Measurements from ENCODE around the gene TAF5L.
"Not testable (repeated sequence)": the region's sequence is repeated elsewhere in the genome, so short reads cannot be mapped to it uniquely, and the experiment has no call there.

Gene TAF5L

DNA sequence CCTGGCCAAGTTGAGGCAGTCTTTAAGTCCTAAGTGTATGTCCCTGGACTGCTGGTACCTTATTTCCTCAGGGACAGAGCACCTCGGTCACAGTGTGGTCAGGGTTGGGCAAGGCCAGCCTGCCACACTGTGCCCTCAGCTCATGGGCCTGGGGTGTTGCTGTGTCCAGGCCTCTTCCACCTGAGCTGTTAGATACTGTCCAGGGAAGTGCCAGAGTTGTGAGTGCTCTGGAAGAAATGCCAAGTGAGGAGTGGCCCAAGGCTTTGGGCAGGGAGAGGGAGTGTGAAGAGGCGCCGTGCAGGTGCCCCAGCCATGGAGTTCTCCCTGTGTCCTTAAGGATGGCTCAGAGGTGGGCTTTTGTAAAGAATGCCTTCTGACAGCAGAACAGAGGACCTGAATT, 15.4 kb upstream of the TAF5L start:
- DNase-seq = no peak

DNA sequence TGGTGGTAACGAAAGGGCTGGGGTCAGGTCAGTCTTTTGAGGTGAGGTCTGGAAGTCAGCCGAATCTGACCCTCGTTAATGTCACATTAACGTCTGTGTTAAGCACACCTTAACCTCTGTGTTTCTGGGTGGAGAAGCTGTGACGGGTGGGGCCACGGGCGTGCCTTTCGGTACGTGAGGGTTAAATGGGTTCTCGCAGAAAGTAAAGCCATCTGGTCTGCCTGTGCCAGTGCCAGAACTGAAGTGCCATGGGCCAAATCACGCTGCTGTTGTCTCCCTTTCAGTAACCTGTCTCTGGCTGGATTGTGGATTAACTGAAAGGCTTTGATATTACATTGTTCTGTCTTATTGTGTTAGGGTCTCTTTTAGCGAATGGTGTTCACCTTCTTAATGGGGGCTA, 14.5 kb upstream of the TAF5L start:
- no peak for DNase-seq

DNA sequence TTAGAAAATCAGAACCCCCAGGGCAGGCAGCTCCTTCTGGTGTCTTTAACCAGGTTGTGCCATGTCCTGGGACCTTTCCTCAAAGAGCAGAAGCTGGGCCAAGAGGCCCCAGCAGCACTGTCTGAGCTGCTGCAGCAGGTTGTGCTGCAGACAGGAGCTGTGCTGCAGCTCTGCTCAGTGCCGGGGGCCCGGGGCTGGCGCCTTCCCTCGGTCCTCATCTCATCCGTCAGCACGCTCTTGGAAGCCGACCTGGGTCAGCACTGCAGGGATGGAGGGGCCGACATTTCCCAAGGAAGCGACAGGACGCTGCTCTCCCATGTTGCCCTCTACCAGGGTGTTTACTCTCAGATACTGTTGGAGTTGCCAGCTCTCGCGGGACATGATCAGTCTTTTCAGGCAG, 11.8 kb upstream of the TAF5L start:
- DNase-seq = no peak

DNA sequence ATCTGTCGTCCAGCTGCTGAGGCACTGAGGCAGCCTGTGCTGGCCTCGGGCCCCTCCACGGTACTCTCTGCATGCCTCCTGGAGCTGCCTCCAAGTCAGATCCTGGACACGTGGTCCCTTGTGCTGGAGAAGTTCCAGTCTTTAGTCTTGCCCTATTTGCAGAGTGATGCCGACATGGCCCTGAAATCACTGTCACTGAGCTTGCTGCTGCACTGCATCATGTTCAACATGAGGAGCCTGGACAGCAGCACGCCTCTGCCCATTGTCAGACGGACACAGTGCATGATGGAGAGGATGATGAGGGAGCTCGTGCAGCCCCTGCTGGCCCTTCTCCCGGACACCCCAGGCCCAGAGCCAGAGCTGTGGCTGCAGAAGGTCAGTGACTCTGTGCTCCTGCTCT, 10.1 kb upstream of the TAF5L start:
- no peak for DNase-seq

DNA sequence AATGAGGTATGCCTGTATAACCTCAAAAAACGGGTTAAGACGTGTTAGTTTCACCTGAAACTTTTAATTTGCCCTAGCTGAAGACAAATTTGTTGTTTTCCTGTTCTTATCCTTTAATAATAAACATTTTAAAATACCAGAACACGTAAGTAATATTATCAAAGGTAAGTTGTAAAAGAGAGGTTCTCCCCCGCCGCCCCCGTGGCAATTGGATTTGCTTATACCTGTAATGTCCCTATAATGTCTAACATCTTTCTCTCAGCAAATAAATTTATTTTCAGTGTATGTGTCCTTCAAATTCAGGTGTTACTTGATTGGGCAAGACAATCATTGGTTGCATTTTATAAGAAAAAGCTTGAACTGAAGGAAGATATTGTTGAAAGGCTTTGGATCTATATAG, 6.0 kb upstream of the TAF5L start:
- DNase-seq = no peak

DNA sequence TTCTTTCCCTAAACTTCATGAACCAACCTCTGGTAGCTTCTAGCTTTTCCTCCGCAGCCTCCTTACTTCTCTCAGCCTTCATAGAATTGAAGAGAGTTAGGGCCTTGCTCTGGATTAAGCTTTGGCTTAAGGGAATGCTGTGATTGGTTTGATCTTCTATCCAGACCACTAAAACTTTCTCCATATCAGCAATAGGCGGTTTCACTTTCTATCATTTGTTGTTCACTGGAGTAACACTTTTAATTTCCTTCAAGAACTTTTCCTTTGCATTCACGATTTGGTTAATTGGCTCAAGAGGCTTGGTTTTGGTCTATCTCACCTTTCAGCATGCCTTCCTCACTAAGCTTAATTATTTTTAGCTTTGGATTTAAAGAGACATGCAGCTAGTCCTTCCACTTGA, 5.2 kb upstream of the TAF5L start:
- DNase-seq = no peak

DNA sequence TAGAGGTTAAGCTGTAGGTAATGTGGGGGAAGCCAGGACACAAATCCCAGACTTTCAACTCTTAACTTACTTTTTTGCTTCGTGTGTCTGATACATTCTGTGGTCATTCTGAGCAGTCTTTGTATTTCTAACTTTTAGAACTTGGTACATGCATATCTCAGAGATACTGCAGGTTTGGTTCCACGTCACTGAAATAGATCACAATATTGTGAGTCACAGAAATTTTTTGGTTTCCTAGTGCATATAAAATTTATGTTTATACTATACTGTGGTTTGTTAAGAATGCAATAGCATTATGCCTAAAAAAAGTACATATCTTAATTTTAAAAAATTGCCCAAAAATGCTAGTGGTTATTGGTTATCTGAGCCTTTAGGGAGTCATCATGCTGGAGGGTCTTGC, 3.3 kb upstream of the TAF5L start:
- no peak for DNase-seq

DNA sequence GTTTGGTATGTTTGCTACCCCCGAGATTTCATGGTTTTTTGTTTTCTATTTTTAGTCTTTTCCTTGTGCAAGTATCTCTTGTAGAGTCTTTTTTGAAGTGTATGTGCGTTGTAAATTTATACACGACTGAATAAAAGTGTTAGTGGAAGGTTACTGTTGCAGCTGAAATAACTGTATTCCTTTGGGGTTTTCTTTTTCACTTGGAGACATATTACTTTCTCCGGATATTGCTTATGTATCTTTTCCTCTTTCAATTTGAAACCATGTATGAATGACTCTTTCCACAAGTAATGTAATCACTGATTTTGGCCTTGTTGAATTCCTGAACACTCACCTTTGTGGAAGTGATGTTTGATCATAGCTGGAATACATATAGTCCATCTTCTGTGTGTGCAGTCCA, 1.1 kb upstream of the TAF5L start:
- no peak for DNase-seq

DNA sequence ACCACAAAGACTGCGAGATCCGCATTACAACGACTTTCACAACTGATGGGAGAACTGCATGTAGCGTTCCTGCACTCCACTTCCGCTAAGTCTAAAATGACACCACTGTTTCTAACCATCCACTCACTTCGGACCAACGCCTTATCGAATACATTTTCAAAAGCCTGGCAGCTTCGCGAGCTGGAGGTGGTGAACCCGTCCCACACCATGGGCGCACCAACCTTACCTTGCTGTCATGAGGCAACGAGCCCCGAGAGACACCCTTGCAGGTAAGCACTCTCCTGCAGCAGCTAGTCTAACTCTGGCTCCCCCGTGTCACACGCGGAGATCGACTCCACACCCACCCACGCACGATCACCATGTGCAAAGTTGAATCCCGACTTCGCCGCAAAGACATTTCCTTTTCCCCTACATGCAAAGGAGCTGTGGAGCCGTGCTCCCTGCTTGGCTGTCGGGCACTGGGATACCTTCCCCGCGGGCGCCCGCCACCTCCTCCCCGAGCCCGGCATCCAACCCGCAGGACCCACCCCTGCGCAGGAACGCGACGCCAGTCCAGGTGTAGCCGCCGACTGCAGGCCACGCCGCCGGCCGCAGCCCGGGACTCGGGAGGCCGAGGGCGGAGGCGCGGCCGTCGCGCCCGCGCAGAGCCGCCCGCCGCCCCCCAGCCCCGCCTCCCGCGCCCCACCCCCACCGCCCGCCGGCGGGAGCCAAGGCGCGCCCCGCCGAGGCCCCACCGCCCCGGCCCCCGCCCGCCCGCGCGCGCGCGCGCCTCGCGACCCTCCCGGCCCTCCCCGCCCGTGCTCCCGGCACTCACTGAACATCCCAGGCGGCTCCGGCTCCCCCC, 629 bp downstream of the TAF5L start:
- no peak for DNase-seq

DNA sequence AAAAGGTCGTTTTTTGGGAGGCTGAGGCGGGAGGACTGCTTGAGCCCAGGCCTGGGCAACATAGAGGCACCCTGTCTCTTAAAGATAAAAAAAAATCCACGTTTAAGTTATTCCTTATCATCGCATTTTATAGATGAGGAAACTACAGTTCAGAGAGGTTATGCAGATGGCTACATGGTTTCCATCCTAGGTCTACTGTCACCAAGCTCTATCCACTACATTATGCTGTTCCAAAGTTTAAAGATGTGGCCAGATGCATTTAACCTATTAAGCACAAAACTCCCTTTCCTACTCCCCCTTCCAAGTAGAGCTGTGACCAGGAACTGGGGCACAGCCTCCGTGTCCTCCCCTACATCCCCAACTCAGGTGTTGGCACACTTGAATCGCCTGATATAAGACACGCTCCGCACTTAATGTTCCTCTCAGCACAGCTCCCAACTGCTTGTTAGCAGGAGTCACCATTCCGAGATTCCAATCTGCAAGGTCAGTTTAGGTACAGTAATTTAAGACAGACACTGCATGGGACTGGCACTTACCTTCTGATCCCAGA, 1.3 kb downstream of the TAF5L start:
- no peak for DNase-seq

DNA sequence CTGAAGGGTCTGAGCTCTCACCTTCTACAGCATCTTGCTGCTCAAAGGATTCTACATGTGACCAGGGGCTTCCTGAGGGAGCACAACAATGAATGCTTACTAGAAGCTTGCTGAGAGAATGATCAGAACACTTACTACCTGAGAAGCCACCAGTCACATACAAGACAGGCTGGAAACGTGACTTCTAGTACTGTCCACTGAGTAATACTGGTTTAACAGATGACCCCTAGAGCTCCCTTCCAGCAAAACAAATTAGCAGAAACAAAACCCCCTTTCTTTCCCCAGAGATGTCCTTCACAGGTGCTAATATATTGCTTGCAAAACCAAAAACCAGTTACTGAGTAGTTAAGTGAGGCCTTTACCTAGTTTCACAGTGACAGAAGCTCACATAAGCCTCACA, 2.1 kb downstream of the TAF5L start:
- DNase-seq = no peak

DNA sequence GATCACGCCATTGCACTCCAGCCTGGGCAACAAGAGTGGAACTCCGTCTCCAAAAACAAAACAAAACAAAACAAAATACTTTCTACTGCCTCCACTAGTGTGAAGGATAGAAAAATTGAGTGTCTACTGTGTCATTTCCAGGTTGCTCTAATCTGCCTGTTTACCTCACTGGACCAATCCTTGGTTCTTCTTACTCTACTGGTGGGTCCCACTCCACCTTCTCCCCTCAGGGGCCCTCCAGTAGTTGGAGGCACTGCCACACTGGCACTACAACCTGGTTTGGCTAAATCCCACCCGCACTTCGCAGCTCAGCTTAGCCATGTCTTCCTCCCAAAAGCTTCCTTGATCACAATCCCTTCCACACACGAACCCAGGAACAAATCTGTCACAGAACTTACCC, 2.7 kb downstream of the TAF5L start:
- DNase-seq = no peak

DNA sequence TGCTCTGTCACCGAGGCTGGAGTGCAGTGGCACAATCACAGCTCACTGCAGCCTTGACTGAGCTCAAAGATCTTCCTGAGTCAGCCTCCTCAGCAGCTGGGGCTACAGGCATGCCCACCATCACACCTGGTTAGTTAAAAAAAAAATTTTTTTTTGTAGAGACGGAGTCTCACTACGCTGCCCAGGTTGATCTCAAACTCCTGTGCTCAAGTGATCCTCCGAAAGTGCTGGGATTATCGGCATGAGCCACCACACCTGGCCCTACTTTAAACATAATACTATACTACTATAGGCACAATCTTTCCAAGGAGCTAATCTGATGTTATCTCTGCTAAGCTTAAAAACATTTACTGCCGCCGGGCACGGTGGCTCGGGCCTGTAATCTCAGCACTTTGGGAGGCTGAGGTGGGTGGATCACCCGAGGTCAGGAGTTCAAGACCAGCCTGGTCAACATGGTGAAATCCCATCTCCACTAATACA, 3.2 kb downstream of the TAF5L start:
- not testable (repeated sequence) for DNase-seq

DNA sequence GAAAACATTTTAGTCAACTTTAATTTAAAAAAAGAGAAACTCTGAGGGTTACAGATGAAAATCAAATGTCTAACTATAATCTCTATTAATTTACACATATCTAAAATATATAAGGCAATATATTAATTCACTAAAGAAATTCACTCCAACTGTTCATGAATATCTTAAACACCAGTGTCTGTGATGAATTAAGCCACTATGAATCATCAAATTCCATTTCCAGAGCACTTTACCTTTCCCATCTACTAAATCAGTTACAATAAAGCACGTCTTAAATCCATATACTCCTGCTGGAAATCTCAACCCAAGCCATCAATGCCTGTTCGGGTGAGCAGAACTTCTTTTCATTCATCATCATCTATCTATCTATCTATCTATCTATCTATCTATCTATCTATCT, 4.3 kb downstream of the TAF5L start:
- DNase-seq = no peak

DNA sequence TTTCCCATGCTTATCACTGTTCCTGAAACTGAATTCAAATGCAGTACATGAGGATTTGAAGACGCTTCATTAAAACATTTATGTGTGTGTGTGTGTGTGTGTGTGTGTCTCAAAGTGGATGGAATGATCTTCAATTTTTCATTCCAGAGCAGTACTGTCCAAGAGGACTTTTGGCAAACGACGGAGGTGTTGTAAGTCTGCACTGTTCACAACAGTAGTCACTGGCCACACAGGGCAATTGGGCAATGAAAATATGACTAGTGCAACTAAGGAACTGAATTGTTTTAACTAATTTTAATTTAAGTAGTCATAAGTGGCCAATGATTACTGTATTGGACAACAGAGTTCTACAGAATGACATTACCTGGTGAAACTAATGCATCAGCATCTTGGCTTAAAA, 5.0 kb downstream of the TAF5L start:
- no peak for DNase-seq

DNA sequence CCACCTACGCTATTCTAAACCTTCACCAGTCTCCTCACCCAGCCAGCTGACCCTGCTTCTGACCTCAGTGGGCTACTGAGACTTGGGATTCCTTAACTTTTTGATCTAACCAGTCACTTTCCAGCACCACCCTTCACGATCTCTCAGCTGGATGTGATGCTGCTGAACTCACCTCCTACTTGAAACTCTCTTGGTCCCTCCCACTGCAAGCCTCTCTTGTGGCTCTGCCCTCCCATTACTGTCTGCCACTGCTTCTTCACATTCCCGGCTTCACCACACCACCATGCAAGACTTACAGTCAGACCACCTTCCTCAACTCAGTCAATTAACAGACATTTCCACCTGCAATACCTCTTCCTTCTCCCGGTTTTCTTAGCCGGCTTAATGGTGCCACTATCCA, 6.3 kb downstream of the TAF5L start:
- DNase-seq = no peak

DNA sequence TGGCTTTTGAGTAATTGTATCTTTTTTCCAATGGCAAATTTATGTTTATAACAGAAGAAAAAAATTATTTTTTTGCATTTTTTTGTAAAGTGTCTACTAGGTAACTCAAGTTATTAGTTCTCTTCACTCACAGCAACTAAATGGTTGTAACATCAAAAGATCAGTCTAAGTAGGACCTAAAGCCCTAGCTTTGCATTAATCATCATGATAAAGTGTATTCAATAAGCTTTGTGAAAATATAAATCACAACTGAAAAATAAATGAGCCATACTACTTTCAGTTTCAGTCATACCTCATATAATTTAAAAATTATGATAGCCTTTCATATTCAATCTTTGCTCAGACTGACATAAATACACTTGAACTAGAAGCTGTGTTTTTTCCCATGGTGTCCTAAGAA, 6.9 kb downstream of the TAF5L start:
- DNase-seq = no peak

DNA sequence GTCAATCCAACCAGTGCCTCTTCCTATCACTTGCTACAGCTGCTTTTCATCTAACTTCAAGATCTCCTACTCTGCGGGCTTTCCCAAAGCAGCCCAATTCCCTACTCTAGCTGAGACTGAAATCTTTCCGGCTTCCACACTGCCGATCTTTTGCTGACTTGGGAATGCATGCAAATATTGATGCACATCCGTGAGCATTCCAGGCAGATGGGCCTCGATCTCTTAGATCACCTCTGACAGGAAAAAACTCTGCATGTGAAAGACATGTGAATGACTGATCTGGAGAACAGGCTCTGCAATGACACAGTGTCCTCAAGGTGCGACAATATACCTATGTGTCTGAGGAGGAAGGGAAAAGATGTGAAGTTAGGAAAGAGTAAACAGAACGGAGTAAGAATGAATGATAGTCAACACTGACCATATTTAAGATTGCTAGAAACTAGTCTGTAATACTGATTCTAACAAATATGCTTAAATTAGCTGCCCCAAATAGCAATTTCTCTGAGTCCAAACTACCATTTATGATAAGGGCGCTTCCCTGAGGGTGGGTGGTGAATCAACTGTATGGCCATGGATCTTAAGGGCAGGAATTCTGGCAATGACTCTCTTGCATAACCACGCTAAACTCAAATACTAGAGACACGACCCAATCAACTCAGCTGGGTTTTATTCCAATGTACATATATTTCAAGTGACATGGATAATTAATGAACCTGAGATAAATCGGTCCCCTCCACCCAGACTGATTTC, 8.4 kb downstream of the TAF5L start:
- DNase-seq = no peak

DNA sequence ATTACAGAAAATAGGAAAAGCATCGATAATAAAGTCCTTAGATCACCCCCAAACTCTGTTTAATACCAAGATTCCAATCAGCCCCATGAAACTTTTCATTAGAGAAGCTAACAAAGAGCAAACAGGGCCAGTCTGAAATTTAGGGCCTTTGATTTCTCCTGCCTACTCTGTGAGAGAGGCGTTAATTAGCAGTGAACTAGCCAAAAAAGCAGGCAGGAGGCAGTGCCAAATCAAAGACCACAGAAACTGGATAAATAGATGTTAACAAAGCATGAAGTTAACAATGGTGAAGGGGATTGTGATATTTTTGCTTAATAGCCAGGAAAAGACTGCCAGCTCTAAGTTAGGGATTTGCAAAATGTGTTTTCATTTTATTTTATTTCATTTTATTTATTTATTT, 11.2 kb downstream of the TAF5L start:
- no peak for DNase-seq

DNA sequence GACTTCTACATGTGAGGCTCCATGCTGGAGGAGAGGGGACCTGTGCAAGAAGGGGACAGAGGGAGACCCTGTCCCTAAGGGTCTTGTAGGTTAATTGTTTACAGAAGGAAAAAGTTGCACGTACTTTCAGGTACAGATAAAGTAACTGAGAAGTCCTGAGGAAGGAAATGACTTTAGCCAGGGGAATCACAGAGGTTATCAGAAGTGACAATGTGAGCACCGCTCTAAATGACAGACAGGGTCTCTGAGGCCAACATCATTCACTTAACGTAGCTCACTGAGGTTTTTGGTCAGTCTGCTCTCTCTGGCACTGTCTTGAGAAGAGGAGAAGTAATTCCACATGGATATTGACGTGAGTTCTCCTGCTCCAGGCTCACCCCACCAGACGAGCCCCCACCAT, 12.0 kb downstream of the TAF5L start:
- DNase-seq = no peak

DNA sequence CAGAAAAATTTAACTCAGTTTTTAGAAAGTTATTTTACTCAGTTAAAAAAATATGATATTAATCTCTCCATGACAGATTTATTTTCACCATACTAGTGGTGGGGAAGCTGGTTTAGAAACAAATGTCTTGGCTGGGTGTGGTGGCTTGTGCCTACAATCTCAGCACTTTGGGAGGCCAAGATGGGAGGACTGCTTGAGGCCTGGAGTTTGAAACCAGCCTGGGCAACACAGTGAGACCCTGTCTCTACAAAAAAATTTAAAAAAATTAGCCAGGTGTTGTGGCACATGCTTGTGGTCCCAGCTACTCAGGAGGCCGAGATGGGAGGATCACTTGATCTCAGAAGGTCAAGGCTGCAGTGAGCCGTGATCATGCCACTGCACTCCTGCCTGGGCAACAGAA, 17.3 kb downstream of the TAF5L start:
- DNase-seq = no peak

DNA sequence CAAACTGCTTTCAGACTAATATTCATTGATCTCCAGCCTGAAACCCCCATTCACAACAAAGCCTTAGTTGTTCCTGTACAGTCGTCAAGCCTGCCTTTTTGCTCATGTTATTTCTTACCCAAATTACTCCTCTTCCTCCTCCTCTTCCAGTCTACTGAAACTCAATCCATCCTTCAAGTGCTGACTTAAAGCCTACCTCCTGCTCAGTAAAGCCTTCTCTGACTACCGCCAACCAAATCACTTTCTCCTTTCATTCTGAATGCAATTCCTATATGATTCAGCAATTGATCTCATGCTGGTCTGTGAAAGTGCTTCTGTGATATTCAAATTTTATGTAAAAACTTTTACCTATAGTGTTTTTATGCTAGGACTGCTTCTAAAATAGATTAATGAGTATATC, 18.6 kb downstream of the TAF5L start:
- DNase-seq = no peak

DNA sequence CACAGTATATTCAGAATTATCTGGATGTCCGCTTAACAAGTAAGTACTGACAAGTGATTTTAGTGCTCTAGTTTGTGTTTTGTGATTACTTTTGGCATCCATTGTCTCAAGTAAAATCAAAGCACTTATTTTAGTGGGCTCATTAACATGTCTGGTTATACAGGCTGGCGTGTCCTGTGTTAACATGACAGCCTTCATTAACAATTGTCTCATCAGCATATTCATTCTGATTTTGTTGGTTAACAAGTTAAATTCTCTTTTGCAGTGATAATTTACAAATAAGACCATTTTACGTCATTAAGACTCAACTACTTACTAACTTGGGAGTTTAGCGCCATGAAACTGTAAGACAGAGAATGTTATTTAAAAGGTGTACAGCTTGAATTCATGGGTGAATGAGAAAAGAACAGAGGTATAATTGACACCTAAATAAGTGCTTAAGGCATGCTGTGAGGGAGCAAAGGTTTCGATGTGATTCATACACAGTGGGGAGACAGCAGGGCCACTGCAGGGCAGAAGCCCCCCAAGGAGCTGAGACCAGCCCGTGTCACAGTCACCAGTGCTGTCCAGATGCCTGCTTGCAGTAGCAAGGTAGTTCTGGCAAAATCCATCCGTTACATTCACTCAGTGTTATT, 22.4 kb downstream of the TAF5L start:
- no peak for DNase-seq

DNA sequence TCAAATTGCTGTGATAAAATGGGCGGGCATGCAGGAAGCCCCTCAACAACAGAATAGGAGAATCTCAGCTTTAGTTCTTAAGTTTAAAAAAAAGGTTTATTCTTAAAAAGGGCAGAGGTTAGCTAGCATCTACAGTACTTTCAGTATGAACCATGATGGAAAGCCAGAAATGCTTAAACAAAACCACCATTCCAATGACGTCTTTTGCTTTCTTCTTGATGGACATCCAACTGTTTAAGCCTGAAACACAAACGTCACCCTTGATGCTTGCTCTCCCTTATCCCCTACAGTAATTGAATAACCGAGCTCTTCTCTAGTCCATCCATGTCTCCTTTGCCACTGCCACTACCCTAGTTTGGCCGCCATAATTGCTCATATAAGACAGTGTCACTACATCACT, 25.7 kb downstream of the TAF5L start:
- DNase-seq = no peak

Data from T1000 (cell line).